ENCODE measurements around the gene MAP3K14. TPM values are rescaled to one million over a fixed set of nuclear protein-coding genes. Genes with fewer than 3 reads are reported as not detected.

Gene MAP3K14
- total RNA-seq, 1 donor, result 17.4 TPM

GRCh38 chr17:45228763-45229539 lies 87.9 kb downstream of the MAP3K14 start:
- peaks cover 97% of the 10 kb centered on the region for H3K4me1 ChIP-seq (ENCODE audit: insufficient read depth, low read length)
- H3K27me3 ChIP-seq (ENCODE audit: insufficient read depth, low read length), result no peaks in the 10 kb centered on the region
- no peaks in the 10 kb centered on the region for H3K9me3 ChIP-seq (ENCODE audit: low read depth, low read length)
- peak overlapping the region; percentile 40 for H3K4me3 ChIP-seq (ENCODE audit: low read length)

GRCh38 chr17:45227926-45228762 lies 88.7 kb downstream of the MAP3K14 start:
- Histone ChIP-seq H3K27me3 (ENCODE audit: insufficient read depth, low read length) (no peaks in the 10 kb centered on the region), H3K9me3 (ENCODE audit: low read depth, low read length) (no peaks in the 10 kb centered on the region), H3K4me3 (ENCODE audit: low read length) (peak overlapping the region; percentile 40), H3K4me1 (ENCODE audit: insufficient read depth, low read length) (peaks cover 92% of the 10 kb centered on the region)

GRCh38 chr17:45227101-45227925 lies 89.5 kb downstream of the MAP3K14 start:
- peak overlapping the region; percentile 40 for H3K4me3 ChIP-seq (ENCODE audit: low read length)
- H3K27me3 ChIP-seq (ENCODE audit: insufficient read depth, low read length), result no peaks in the 10 kb centered on the region

DNA sequence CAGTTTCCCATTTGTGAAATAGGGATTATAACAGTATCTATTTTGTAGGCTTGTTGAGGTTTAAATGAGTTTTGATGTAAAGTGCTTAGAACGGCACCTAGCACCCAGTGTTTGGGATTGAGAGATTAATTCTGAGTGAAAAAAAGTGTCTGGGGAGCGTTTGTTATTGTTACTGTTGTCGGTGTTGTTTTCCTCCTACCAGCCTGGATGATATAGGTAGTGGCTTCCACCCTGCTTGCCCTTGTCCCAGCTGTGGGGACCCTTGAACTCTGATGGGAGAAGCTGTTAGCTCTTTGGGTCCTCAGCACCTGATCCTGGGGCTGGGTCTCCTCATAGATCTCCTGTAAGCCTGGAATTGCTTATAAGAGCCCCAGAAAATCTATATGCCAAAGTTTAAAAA lies 90.2 kb downstream of the MAP3K14 start:
- H3K4me1 ChIP-seq (ENCODE audit: insufficient read depth, low read length), result peaks cover 77% of the 10 kb centered on the region
- H3K9me3 ChIP-seq (ENCODE audit: low read depth, low read length), result no peaks in the 10 kb centered on the region
- no peaks in the 10 kb centered on the region for H3K27me3 ChIP-seq (ENCODE audit: insufficient read depth, low read length)
- peak overlapping the region; percentile 40 for H3K4me3 ChIP-seq (ENCODE audit: low read length)

More at GRCh38 chr17:45227101-45227925, 89.5 kb downstream of the MAP3K14 start:
- Histone ChIP-seq H3K4me1 (ENCODE audit: insufficient read depth, low read length) (peaks cover 84% of the 10 kb centered on the region), H3K9me3 (ENCODE audit: low read depth, low read length) (no peaks in the 10 kb centered on the region)

- no peaks in the 10 kb centered on the region for H3K9me3 ChIP-seq (ENCODE audit: low read depth, low read length)
- peaks cover 74% of the 10 kb centered on the region for H3K4me1 ChIP-seq (ENCODE audit: insufficient read depth, low read length)
- H3K4me3 ChIP-seq (ENCODE audit: low read length), result peak overlapping the region; percentile 96
- no peaks in the 10 kb centered on the region for H3K27me3 ChIP-seq (ENCODE audit: insufficient read depth, low read length)
These were observed 90.8 kb downstream of the MAP3K14 start for GRCh38 chr17:45225964-45226530.

DNA sequence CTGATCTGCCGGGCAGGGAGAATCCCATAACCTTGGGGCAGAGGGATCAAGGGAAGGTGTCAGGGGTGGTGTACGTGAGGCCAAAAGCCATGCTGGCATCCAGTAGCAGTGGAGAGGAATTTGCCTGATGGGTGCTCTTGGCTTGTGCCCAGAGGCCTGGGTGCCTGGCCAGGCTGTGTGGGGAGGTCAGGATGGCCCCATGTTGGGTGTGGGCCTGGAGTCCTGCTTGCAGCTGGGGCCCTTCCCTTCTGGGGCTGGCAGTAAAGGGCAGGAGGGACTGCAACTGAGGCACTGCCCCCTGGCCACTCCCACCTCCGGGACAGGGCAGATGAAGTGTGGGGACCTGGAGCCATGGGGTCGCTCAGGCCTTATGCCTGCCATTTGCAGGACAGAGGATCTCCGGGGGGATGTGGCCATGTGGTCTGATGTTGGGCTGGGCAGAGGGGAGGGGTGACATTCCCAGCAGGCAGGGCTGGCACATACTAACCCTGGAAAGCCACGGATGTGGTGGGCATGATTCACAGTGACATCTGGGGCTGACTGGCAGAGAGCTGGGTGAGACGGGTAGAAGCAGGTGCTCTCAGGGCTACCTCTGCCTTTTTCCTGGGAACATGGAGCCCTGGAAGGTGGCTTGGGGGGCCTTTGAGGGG lies 91.6 kb downstream of the MAP3K14 start:
- Histone ChIP-seq H3K9me3 (ENCODE audit: low read depth, low read length) (no peaks in the 10 kb centered on the region), H3K4me1 (ENCODE audit: insufficient read depth, low read length) (peaks cover 74% of the 10 kb centered on the region), H3K4me3 (ENCODE audit: low read length) (peak overlapping the region; percentile 96), H3K27me3 (ENCODE audit: insufficient read depth, low read length) (no peaks in the 10 kb centered on the region)

DNA sequence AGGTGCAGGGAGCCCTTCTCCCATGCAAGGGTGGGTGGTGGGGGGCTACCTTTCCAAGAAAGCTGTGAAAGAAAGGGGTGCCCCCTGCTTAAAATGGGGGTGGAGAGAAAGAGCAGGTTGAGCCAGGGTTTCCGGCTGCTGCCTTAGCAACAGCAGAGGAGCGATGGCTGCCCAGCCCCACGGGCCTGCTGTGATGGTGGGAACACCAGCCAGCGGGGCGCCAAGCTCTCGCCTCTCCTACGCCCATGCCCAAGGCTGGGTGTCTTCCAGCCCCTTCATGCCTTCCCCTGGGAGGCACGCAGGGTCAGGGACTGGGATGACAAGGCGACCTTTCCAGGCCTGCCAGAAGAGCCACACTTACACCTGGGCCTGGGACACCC lies 92.2 kb downstream of the MAP3K14 start:
- H3K27me3 ChIP-seq (ENCODE audit: insufficient read depth, low read length), result no peaks in the 10 kb centered on the region
- peak overlapping the region; percentile 96 for H3K4me3 ChIP-seq (ENCODE audit: low read length)
- H3K4me1 ChIP-seq (ENCODE audit: insufficient read depth, low read length), result peaks cover 74% of the 10 kb centered on the region
- H3K9me3 ChIP-seq (ENCODE audit: low read depth, low read length), result no peaks in the 10 kb centered on the region

DNA sequence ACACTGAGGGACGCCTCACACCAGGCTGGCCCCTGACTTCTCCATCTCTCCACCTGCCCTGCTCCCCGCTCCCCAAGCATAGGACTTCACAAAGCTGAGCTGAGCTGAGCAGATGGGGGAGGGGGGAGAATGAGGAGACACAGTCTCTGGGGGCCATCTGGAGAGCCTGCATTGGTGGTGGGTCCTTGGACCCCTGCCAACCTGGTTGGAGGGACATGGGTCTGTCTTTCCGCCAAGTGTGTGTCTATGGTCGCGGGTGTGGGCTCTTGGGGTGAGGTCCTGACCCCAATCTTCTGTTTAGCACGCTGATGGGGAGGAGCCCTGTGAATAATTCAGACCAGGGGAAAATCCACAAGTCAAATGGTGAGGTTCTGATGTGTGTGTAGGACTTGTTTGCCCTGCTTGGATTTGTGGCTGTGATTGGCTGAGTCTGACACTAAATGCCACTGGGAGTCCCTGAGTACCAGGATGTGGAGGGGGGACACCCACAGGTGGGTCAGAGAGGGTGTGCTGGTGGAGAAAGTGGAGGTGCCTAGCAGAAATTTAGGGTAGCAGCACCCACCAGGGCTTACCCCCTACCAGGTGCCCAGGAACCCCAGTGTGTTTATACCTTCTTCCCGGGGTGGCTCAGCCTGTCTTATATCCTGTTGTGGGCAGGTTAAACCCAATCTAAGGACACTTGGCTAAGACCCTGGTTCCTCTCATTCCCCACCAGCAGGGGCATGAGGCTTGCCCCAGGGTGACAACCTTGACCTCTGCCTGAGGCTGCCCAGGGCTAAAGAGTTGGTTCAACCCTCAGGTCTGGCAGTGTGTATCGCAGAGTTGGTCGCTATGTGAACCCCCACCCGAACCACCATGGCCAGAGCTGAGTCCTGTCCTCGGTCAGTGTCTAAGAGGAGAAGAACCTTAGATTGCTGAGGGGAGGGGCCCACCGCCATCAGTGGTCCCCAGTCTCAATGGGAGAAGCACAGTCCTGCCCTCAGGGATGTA lies 93.0 kb downstream of the MAP3K14 start:
- no peaks in the 10 kb centered on the region for H3K27me3 ChIP-seq (ENCODE audit: insufficient read depth, low read length)
- H3K9me3 ChIP-seq (ENCODE audit: low read depth, low read length), result no peaks in the 10 kb centered on the region
- H3K4me1 ChIP-seq (ENCODE audit: insufficient read depth, low read length), result peaks cover 74% of the 10 kb centered on the region
- peak overlapping the region; percentile 96 for H3K4me3 ChIP-seq (ENCODE audit: low read length)

- Histone ChIP-seq H3K9me3 (ENCODE audit: low read depth, low read length) (no peaks in the 10 kb centered on the region), H3K4me3 (ENCODE audit: low read length) (peak overlapping the region; percentile 96), H3K27me3 (ENCODE audit: insufficient read depth, low read length) (no peaks in the 10 kb centered on the region), H3K4me1 (ENCODE audit: insufficient read depth, low read length) (peaks cover 69% of the 10 kb centered on the region)
These were observed 93.8 kb downstream of the MAP3K14 start for GRCh38 chr17:45222996-45223538.

GRCh38 chr17:45222289-45222995 lies 94.4 kb downstream of the MAP3K14 start:
- H3K9me3 ChIP-seq (ENCODE audit: low read depth, low read length), result no peaks in the 10 kb centered on the region
- no peaks in the 10 kb centered on the region for H3K27me3 ChIP-seq (ENCODE audit: insufficient read depth, low read length)
- H3K4me3 ChIP-seq (ENCODE audit: low read length), result peak overlapping the region; percentile 96
- peaks cover 63% of the 10 kb centered on the region for H3K4me1 ChIP-seq (ENCODE audit: insufficient read depth, low read length)

- H3K4me1 ChIP-seq (ENCODE audit: insufficient read depth, low read length), result peaks cover 58% of the 10 kb centered on the region
These were observed 94.9 kb downstream of the MAP3K14 start for GRCh38 chr17:45222014-45222288.

GRCh38 chr17:45221081-45222013 lies 95.5 kb downstream of the MAP3K14 start, which contains the start of gene FMNL1:
TSS of gene FMNL1 (plus strand) at chr17:45221885. CDS start at chr17:45222125, 240 bp downstream.
- H3K9me3 ChIP-seq (ENCODE audit: low read depth, low read length), result no peaks in the 10 kb centered on the region
- peaks cover 52% of the 10 kb centered on the region for H3K4me1 ChIP-seq (ENCODE audit: insufficient read depth, low read length)
- H3K27me3 ChIP-seq (ENCODE audit: insufficient read depth, low read length), result no peaks in the 10 kb centered on the region
- H3K4me3 ChIP-seq (ENCODE audit: low read length), result peak within 1 kb of the TSS; percentile 96

More at GRCh38 chr17:45222014-45222288, 94.9 kb downstream of the MAP3K14 start:
- Histone ChIP-seq H3K27me3 (ENCODE audit: insufficient read depth, low read length) (no peaks in the 10 kb centered on the region), H3K4me3 (ENCODE audit: low read length) (peak overlapping the region; percentile 96), H3K9me3 (ENCODE audit: low read depth, low read length) (no peaks in the 10 kb centered on the region)
